Adrenal gland (tissue), 12 donors: ENCODE measurements around the gene FHL3. TPM values are rescaled to one million over a fixed set of nuclear protein-coding genes. Genes with fewer than 3 reads are reported as not detected.

Experiments
- DNase-seq, 7 donors: peaks; one replicate each; pipeline ENCODE4 v3.0.0-alpha.2; 2019 to 2020
- H3K27ac ChIP-seq, 5 donors: fragments of 200-600 bp; sonication (generic) in 4 of 5; 1 replicate in 3 of 5; 2 replicates in 2 of 5; pipeline versions ENCODE4 v1.5.1 to v1.8.0; 2016 to 2020; ENCODE audit warnings: mild to moderate bottlenecking in 1 of 5
- H3K27me3 ChIP-seq: fragments of 200-600 bp; 2 replicates; pipeline ENCODE4 v1.8.0; 2021
- H3K36me3 ChIP-seq, 2 donors: fragments of 200-600 bp; replicated peaks in 1 of 2; 1 replicate in 1 of 2; 2 replicates in 1 of 2; pipeline versions ENCODE4 v1.5.1 to v1.8.0; 2018 to 2022
- H3K4me1 ChIP-seq, 2 donors: fragments of 200-600 bp; replicated peaks in 1 of 2; 1 replicate in 1 of 2; 2 replicates in 1 of 2; pipeline versions ENCODE4 v1.5.1 to v1.8.0; 2018 to 2021
- H3K4me3 ChIP-seq, 4 donors: fragments of 200-600 bp; sonication (generic) in 3 of 4; one replicate each; pipeline ENCODE4 v1.5.1; 2016 to 2018
- H3K9me3 ChIP-seq, 3 donors: fragments of 200-600 bp; sonication (generic) in 1 of 3; replicated peaks in 1 of 3; 1 replicate in 2 of 3; 2 replicates in 1 of 3; pipeline versions ENCODE4 v1.5.1 to v1.8.0; 2016 to 2021
- CTCF ChIP-seq, 6 experiments: fragments of 450-650 bp in 4 of 6; fragments of 200-600 bp in 2 of 6; sonication (generic) in 1 of 6; IDR thresholded peaks; 1 replicate in 5 of 6; 2 replicates in 1 of 6; pipeline versions ENCODE4 v1.5.1 to v1.8.0; 2016 to 2021; ENCODE audit warnings: antibody characterized with exemption in 6 of 6, mild to moderate bottlenecking in 2 of 6, moderate library complexity in 1 of 6
- POLR2A ChIP-seq, 2 donors: fragments of 450-650 bp; IDR thresholded peaks; one replicate each; pipeline ENCODE4 v1.6.1; 2017; ENCODE audit warnings: antibody characterized with exemption in 2 of 2, mild to moderate bottlenecking in 2 of 2, moderate library complexity in 1 of 2
- WGBS, 4 donors: extraction: QIAGEN DNeasy Blood & Tissue Kit in 2 of 4; methylation state at CpG; one replicate each; pipeline versions ENCODE4 v1.1.5 to v1.1.7; 2013 to 2017; 5-methylcytosine and 5-hydroxymethylcytosine counted together
- intact Hi-C, 2 donors: fragments of 100-400 bp; cut with DNase I; formaldehyde crosslinking; loops; one replicate each; pipeline versions ENCODE4 v1.14.1 to v1.15.0; 2022 to 2023
- polyA plus RNA-seq, 3 donors: library from polyadenylated mRNA; stranded (reverse); fragments of 200-250 nt in 2 of 3; fragments of 350-450 nt in 1 of 3; fragmentation: Illumina TruSeq in 1 of 3; extraction: RNeasy Lipid Tissue Mini Kit (QIAGEN cat#74804) in 1 of 3; gene quantifications; one replicate each; pipeline ENCODE4 v1.2.3, GENCODE V29; 2013 to 2014
- total RNA-seq, 9 donors: library from RNA; depleted of rRNA in 4 of 9; stranded (reverse); fragments of >200 nt in 4 of 9; fragments of 120-200 nt in 1 of 9; fragmentation: NEBNext Ultra II Directional in 1 of 9; extraction: Animal tissue kit (Norgen Biotek cat#: 25700) in 1 of 9; gene quantifications; one replicate each; pipeline versions ENCODE4 v1.1.0 to v1.2.4, GENCODE V29; 2013 to 2023
- donor health status: healthy with polysubstance abuse.
- donor health status: Bipolar disorder and iron deficiency.
- donor health status: DM: yes; HTN: yes; CAD: no.
- donor health status: DM: no; HTN: no; CAD: no.
- donor health status: DM: no; HTN: no; CAD: no.
- donor health status: DM: yes; HTN: yes; CAD: no.

Gene FHL3
- total and polyA plus RNA-seq, 12 donors: 5.8 to 47.6 (median 23.2) TPM

DNA sequence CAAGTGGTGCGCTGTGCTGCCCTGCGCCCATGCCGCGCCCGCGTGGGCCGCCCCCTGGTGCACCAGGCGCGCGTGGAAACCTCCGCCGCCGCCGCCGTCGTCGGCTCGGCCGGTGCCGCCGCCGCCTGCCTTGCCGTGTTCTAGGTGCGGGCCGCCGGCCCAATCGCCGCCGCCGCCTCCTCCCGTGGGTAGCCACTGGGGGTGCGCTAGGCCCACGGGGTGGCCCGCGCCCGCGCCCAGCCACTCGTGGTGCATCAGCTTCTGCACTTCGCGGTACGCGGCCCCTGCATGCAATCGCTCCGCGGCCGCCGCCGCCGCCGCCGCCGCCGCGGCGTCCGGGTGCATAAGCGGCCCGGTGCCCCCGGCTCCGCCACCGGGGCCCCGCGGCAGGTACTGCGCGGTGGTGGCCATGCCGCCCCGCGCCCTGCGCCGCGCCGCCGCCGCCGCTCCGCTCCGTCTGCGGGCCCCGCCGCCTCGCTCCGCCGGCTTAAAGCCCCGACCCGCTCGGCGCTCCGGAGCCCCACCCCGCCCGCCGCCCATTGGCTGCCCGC, 41.1 kb upstream of the FHL3 start, which contains the start of gene POU3F1:
Gene POU3F1 (minus strand): TSS at position 461 of the 551 bp plus-strand sequence. CDS start 50 bp downstream, at position 411.
- peak in 1 of 6 experiments; percentile 7 for TF ChIP-seq CTCF (IDR thresholded peaks at IDR 0.05)
- TF ChIP-seq POLR2A (IDR thresholded peaks at IDR 0.05): peak; percentile 19 to 30
- Histone ChIP-seq H3K4me3 (peak within 1 kb of the TSS in 3 of 4 donors; percentile 45 to 73 (median 54)), H3K9me3 (no peaks in the 10 kb centered on the region), H3K4me1 (peaks cover 18% of the 10 kb centered on the region in 2 donors), H3K36me3 (no peaks in the 10 kb centered on the region), H3K27me3 (no peaks in the 10 kb centered on the region), H3K27ac (peak within 1 kb of the TSS in 4 of 5 donors; percentile 36 to 80 (median 56))
- intact Hi-C loops: no loop called here
- 0 to 5% (median 1%) methylated on average over 4 to 92 of the region's 92 CpGs; no CpG with 5 or more reads in 1 of the 4 donors for WGBS, 4 donors
- no peak for DNase-seq

- peak in 6 of 7 donors; percentile 40 to 65 (median 56) for DNase-seq
- Histone ChIP-seq H3K4me3 (peak overlapping the region in 1 of 4 donors; percentile 73), H3K27ac (peak overlapping the region in 1 of 5 donors; percentile 80), H3K27me3 (no peaks in the 10 kb centered on the region), H3K36me3 (no peaks in the 10 kb centered on the region), H3K4me1 (peaks cover 18% of the 10 kb centered on the region in 2 donors), H3K9me3 (no peaks in the 10 kb centered on the region)
- TF ChIP-seq POLR2A (IDR thresholded peaks at IDR 0.05): peak in 1 of 2 donors; percentile 22
- TF ChIP-seq CTCF (IDR thresholded peaks at IDR 0.05): no peak
- intact Hi-C loops: no loop called here
- WGBS, 4 donors: 0 to 4% (median 2%) methylated on average over 10 to 115 of the region's 115 CpGs
These were observed 40.4 kb upstream of the FHL3 start for GRCh38 chr1:38045401-38046332.

DNA sequence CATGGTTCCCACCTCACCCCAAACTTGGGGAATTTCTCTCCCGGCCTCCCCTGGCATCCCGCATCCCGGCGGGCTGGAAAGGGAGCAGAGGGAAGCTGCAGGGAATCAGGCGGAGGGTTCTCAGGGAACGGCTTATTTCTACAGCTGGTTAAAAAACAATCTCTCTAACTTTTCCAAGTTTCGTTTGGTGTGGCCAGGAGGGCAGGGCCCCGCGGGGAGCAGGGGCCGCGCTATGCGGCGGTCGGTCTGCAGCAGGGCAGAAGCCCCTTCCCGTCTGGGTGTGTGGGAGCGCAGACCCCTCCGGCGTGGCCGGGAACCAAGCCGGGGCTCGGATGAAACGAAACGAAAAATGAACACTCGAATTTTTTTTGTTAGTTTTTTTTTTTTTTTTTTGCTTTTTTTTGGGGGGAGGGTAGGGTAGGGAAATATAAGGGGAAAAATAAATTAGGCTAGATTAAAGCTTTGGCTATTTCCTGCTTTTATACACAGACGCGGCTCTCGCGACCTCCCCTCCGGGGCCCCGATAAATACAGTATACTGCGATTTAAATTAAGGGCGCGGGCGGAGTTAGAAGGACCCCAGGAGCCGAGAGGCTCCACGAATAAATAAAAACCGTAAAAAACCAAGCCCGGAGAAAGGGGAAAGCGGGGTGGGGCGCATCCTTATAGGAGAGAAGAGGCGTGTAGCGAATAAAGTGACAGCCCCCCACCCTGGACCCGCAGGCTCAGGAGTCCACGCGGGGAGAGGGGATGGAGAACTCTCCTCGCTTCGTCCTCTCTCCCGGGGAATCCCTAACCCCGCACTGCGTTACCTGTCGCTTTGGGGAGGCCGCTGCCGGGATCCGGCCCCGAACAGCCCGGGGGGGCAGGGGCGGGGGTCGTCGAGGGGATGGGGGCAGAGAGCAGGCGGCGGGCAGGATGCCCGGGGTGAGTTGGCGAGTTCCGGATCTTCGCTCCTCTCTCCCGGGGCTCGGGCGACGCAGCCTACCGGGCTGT, 39.2 kb upstream of the FHL3 start:
- TF ChIP-seq POLR2A (IDR thresholded peaks at IDR 0.05): no peak
- TF ChIP-seq CTCF (IDR thresholded peaks at IDR 0.05): no peak
- WGBS, 4 donors: 3 to 6% (median 4%) methylated on average over 68 to 70 of the region's 70 CpGs
- Histone ChIP-seq H3K9me3 (no peaks in the 10 kb centered on the region), H3K4me3 (peak overlapping the region in 2 of 4 donors; percentile 29 to 73), H3K27ac (peak overlapping the region in 1 of 5 donors; percentile 3), H3K4me1 (peaks cover 18% of the 10 kb centered on the region in 2 donors), H3K27me3 (no peaks in the 10 kb centered on the region), H3K36me3 (no peaks in the 10 kb centered on the region)
- DNase-seq: peak in 1 of 7 donors; percentile 13
- intact Hi-C loops: no loop called here
